Measurements from ENCODE around the gene PRXL2C. TPM values are rescaled to one million over a fixed set of nuclear protein-coding genes. Genes with fewer than 3 reads are reported as not detected.

The PRXL2C gene
- total RNA-seq, 2 donors from 2014 or later = 14.3 to 14.6 TPM

GRCh38 chr9:96604004-96604319, 51.2 kb downstream of the PRXL2C start:
- TF ChIP-seq POLR2AphosphoS5 (IDR thresholded peaks at IDR 0.05) = peak; percentile 96
- TF ChIP-seq, protein P1, sequence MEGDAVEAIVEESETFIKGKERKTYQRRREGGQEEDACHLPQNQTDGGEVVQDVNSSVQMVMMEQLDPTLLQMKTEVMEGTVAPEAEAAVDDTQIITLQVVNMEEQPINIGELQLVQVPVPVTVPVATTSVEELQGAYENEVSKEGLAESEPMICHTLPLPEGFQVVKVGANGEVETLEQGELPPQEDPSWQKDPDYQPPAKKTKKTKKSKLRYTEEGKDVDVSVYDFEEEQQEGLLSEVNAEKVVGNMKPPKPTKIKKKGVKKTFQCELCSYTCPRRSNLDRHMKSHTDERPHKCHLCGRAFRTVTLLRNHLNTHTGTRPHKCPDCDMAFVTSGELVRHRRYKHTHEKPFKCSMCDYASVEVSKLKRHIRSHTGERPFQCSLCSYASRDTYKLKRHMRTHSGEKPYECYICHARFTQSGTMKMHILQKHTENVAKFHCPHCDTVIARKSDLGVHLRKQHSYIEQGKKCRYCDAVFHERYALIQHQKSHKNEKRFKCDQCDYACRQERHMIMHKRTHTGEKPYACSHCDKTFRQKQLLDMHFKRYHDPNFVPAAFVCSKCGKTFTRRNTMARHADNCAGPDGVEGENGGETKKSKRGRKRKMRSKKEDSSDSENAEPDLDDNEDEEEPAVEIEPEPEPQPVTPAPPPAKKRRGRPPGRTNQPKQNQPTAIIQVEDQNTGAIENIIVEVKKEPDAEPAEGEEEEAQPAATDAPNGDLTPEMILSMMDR (IDR thresholded peaks at IDR 0.05) = no peak
- no peak for TF ChIP-seq POLR2A (IDR thresholded peaks at IDR 0.05)
- no peak overlapping the region for H3K4me3 ChIP-seq
- H3K36me3 ChIP-seq = no peaks in the 10 kb centered on the region
- WGBS = 4% methylated on average over 3 of the region's 3 CpGs
- peak overlapping the region; percentile 67 to 83 for H3K27ac ChIP-seq
- peak; percentile 88 for DNase-seq (ENCODE audit: low spot score)
- H3K9me3 ChIP-seq = no peaks in the 10 kb centered on the region
- intact Hi-C loops (cut with DNase I) = no loop called here
- no peaks in the 10 kb centered on the region for H3K27me3 ChIP-seq (replicated peaks; ENCODE audit: insufficient read depth)
- peaks cover 3% of the 10 kb centered on the region for H3K4me1 ChIP-seq (replicated peaks)

GRCh38 chr9:96603305-96604003, 51.7 kb downstream of the PRXL2C start:
- H3K27me3 ChIP-seq (replicated peaks; ENCODE audit: insufficient read depth) = no peaks in the 10 kb centered on the region
- no peaks in the 10 kb centered on the region for H3K36me3 ChIP-seq
- peak overlapping the region; percentile 67 to 83 for H3K27ac ChIP-seq
- intact Hi-C loops (cut with DNase I) = no loop called here
- no peak for TF ChIP-seq POLR2AphosphoS5 (IDR thresholded peaks at IDR 0.05)
- TF ChIP-seq, protein P1 (IDR thresholded peaks at IDR 0.05) = no peak
- no peak for TF ChIP-seq POLR2A (IDR thresholded peaks at IDR 0.05)
- H3K9me3 ChIP-seq = no peaks in the 10 kb centered on the region
- H3K4me3 ChIP-seq = no peak overlapping the region
- H3K4me1 ChIP-seq (replicated peaks) = peaks cover 3% of the 10 kb centered on the region
- DNase-seq (ENCODE audit: low spot score) = peak; percentile 34
- 12% methylated on average over 8 of the region's 8 CpGs for WGBS

- Histone ChIP-seq H3K9me3 (no peaks in the 10 kb centered on the region), H3K4me3 (no peak overlapping the region), H3K36me3 (no peaks in the 10 kb centered on the region), H3K4me1 (replicated peaks) (peaks cover 3% of the 10 kb centered on the region), H3K27ac (no peak overlapping the region), H3K27me3 (replicated peaks; ENCODE audit: insufficient read depth) (no peaks in the 10 kb centered on the region)
- TF ChIP-seq POLR2A (IDR thresholded peaks at IDR 0.05) (no peak), POLR2AphosphoS5 (IDR thresholded peaks at IDR 0.05) (no peak)
- TF ChIP-seq, protein P1 (IDR thresholded peaks at IDR 0.05) = no peak
- DNase-seq (ENCODE audit: low spot score) = no peak
- intact Hi-C loops (cut with DNase I) = no loop called here
- WGBS = 94% methylated on average over 5 of the region's 5 CpGs
Observed at GRCh38 chr9:96599298-96599697, 55.8 kb downstream of the PRXL2C start.

DNA sequence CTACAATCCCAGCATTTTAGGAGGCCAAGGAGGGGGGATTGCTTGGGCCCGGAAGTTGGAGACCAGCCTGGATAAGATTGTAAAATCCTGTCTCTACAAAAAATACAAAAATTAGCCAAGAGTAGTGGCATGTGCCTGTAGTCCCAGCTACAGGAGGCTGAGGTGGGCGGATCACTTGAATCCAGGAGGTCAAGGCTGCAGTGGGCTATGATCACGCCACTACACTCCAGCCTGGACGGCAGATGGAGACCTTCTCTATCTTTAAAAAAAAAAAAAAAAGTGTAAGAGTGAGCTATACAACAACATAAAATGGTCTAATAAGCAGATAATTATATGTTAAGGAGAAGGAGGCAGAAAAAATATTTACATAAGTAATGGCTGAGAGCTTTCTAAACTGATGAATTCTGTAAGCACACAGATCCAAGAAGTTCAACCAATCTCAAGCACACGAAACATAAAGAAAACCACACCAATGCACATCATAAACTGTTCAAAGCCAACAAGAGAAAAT, 58.5 kb downstream of the PRXL2C start:
- Histone ChIP-seq H3K27me3 (replicated peaks; ENCODE audit: insufficient read depth) (no peaks in the 10 kb centered on the region), H3K27ac (no peak overlapping the region), H3K9me3 (no peaks in the 10 kb centered on the region), H3K4me3 (no peak overlapping the region), H3K4me1 (replicated peaks) (no peaks in the 10 kb centered on the region), H3K36me3 (no peaks in the 10 kb centered on the region)
- TF ChIP-seq POLR2AphosphoS5 (IDR thresholded peaks at IDR 0.05) = no peak
- TF ChIP-seq, protein P1 (IDR thresholded peaks at IDR 0.05) = no peak
- intact Hi-C loops (cut with DNase I) = no loop called here
- no peak for DNase-seq (ENCODE audit: low spot score)
- WGBS = 81% methylated on average over 5 of the region's 5 CpGs

Other genes starting within 250 kb of the PRXL2C start
- gene ZNF367, start 236.9 kb downstream of the PRXL2C start, total RNA-seq = 1 to 10 TPM; 2.9 to 5.5 TPM
- 10 to 100 TPM; 13.5 to 24.3 TPM for gene HABP4, start 205.1 kb downstream of the PRXL2C start, total RNA-seq
- 10 to 100 TPM; 27.0 to 34.7 TPM for gene CDC14B, start 35.5 kb downstream of the PRXL2C start, total RNA-seq
- 10 to 100 TPM in 1 of 2 donors, 1 to 10 TPM in 1; 9.8 to 21.5 TPM for gene ZNF510, start 122.8 kb upstream of the PRXL2C start, total RNA-seq
- gene ZNF782, start 199.2 kb upstream of the PRXL2C start, total RNA-seq = 10 to 100 TPM; 15.8 to 30.9 TPM

All from prostate gland (tissue), 2 donors.